A549 (cell line): ENCODE data around the gene CD276.

Experiments
- CEBPB ChIP-seq, 2 experiments: fragments of >200 bp in 1 of 2; sonication (Bioruptor Twin) in 1 of 2; formaldehyde crosslinking in 1 of 2; IDR thresholded peaks; 2 replicates each; pipeline ENCODE4 v1.6.1; 2012 to 2016
- CTCF ChIP-seq: fragments of >200 bp; sonication (Bioruptor Twin); formaldehyde crosslinking; IDR thresholded peaks from 3 replicates; pipeline ENCODE4 v1.5.1; 2016
- EHMT2 ChIP-seq: fragments of 200-600 bp; sonication (generic); IDR thresholded peaks from 2 replicates; pipeline ENCODE4 v1.6.1; 2016; ENCODE audit warnings: antibody characterized with exemption, low read depth, mild to moderate bottlenecking, moderate library complexity
- ESRRA ChIP-seq: fragments of 150-350 bp; IDR thresholded peaks from 2 replicates; pipeline ENCODE4 v1.6.1; 2014; ENCODE audit warnings: mild to moderate bottlenecking, low read length, borderline replicate concordance
- HMGXB4 ChIP-seq: fragments of 250-450 bp; sonication (Bioruptor Pico); IDR thresholded peaks from 2 replicates; pipeline ENCODE4 v1.5.0; 2021; ENCODE audit warnings: mild to moderate bottlenecking, moderate library complexity, borderline replicate concordance
- JUN ChIP-seq, 2 experiments: fragments of >200 bp; sonication (Bioruptor Twin); formaldehyde crosslinking; IDR thresholded peaks; 2 replicates in 1 of 2; 3 replicates in 1 of 2; pipeline ENCODE4 v1.6.1; 2016 to 2017
- MAX ChIP-seq: IDR thresholded peaks from 2 replicates; pipeline ENCODE4 v1.6.1; 2012
- POLR2A ChIP-seq: IDR thresholded peaks from 2 replicates; pipeline ENCODE4 v1.6.1; 2012; ENCODE audit warnings: mild to moderate bottlenecking, low read length
- RAD21 ChIP-seq, 2 experiments: fragments of >200 bp in 1 of 2; sonication (Bioruptor Twin) in 1 of 2; formaldehyde crosslinking in 1 of 2; IDR thresholded peaks in 1 of 2; conservative IDR thresholded peaks in 1 of 2; 2 replicates in 1 of 2; 3 replicates in 1 of 2; pipeline ENCODE4 v1.6.1; 2012 to 2018; ENCODE audit warnings: inconsistent platforms in 1 of 2
- REST ChIP-seq: fragments of 200-600 bp; sonication (generic); IDR thresholded peaks from 2 replicates; pipeline ENCODE4 v1.6.1; 2016; ENCODE audit warnings: antibody characterized with exemption, mild to moderate bottlenecking, moderate library complexity
- SMC3 ChIP-seq: fragments of >200 bp; sonication (Bioruptor Twin); formaldehyde crosslinking; IDR thresholded peaks from 3 replicates; pipeline ENCODE4 v1.6.1; 2018; ENCODE audit warnings: inconsistent platforms
- USF2 ChIP-seq: fragments of 450-650 bp; IDR thresholded peaks from 2 replicates; pipeline ENCODE4 v1.6.1; 2014; ENCODE audit warnings: antibody characterized with exemption

- TF ChIP-seq REST (no peak), CTCF (no peak), RAD21 (conservative IDR thresholded peaks at IDR 0.05 in 1 of 2, IDR thresholded peaks at IDR 0.05 in 1 of 2) (no peak), MAX (no peak), USF2 (no peak), SMC3 (no peak), HMGXB4 (CRISPR knock-in tag) (no peak), CEBPB (IDR thresholded peaks at IDR 0.05) (no peak), JUN (IDR thresholded peaks at IDR 0.05) (no peak), EHMT2 (no peak), ESRRA (no peak), POLR2A (no peak)
These were observed 34.5 kb downstream of the CD276 start for GRCh38 chr15:73718694-73719093.
